GOT3 (cell line): ENCODE measurements around the gene PDLIM7.
"Not testable (repeated sequence)": the region's sequence is repeated elsewhere in the genome, so short reads cannot be mapped to it uniquely, and the experiment has no call there.

Experiments used
- DNase-seq: peaks from one replicate; lab custom pipeline; 2025; ENCODE audit warnings: mixed read lengths; lab: John Stamatoyannopoulos, UW

Gene PDLIM7

DNA sequence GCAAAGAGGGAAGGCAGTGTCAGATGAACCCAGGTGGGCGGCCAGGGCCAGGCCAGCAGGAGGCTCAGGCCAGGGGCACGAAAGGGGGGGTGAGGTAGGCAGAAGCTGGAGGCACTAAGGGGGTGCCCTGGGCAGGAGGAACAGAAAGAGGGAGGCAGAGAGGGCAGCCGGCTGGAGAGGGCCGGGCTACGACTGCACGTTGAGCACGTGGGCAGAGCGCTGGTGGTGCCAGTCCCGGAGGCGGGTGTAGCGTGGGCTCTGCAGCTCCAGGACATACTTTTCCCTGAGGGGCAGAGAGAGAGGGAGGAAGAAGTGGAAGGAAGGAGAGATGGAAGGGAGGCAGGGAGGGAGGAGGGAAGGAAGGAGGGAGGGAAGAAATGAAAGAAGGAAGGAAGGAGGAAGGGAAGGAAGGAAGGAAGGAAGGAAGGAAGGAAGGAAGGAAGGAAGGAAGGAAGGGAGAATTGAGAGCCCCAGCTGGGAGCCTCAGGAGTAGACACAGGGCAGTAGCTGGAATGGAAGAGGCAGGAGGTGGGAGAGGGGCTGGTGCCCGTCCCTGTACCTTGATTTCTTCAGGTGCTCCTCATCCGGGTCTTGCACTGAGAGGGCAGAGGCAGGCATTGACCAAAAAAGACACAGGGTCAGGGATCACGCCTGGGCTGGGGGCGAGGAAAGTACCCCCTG, 7.0 kb downstream of the PDLIM7 start:
- no peak for DNase-seq

DNA sequence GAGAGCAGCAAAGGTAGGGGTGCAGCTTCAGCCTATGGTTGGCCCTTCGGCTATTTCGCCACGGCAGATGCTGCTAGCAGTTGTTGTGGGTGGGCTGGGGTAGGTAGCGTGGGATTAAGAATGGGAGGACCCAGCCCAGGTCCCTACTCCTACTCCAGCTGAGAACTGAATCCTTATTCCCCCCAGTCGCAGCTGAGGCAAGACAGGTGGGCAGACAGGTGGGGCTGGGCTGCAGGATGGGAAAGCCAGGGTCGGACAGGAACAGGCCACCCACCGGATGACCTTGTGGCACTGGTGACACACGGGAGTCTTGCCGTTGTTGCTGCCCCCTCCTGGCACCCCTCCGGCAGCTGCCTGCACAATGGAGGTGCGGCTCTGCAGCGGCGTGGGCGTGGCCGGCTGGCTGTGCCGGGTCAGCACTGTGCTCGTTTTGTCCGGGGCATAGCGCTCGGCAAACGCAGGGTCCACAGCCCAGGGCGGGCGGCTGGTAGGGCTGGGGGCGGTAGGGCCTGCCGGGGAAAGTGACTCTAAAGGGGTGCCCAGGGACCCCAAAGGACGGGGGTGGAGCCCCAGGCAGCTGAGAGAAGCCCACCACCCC, 8.2 kb downstream of the PDLIM7 start:
- no peak for DNase-seq

DNA sequence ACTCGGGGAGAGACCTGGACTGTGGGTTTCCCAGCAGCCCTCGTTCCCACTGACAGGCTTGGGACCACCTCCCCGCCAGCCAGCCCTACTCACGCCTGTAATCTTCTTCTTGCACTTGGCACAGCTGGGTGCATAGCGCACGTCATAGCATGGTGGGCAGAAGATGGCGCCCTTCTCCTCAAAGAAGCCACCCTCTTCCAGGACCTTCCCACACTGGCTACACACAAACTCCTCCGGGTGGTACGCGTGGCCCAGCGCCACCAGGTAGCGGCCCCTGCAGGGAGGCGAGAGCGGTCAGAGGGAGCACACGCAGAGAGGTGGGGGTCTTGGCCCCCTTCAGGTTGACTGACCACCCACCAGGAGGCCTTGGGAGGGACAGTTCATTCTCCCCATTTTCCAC, 9.4 kb downstream of the PDLIM7 start:
- DNase-seq = no peak

GRCh38 chr5:177487144-177487543, 10.3 kb downstream of the PDLIM7 start:
- DNase-seq = no peak

DNA sequence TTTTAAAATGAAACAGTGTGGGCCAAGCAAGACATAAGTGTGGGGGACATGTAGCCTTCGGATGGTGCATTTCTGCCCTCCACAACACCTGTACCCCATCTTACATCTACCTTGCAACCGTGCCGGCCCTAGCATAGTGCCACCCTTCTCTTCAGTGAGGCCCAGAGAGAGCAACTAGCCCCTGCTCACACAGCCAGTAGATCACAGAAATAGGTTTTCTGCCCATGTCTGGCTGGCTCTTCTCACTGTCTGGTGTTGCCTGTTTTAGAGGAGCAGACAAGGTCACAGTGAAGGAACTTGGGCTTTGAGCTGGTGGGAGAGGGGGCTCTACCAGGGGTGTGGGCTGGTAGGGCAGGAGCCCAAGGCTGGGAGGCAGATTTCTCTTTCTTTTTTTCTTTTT, 11.1 kb downstream of the PDLIM7 start:
- no peak for DNase-seq

GRCh38 chr5:177485753-177486152, 11.7 kb downstream of the PDLIM7 start:
- not testable (repeated sequence) for DNase-seq

DNA sequence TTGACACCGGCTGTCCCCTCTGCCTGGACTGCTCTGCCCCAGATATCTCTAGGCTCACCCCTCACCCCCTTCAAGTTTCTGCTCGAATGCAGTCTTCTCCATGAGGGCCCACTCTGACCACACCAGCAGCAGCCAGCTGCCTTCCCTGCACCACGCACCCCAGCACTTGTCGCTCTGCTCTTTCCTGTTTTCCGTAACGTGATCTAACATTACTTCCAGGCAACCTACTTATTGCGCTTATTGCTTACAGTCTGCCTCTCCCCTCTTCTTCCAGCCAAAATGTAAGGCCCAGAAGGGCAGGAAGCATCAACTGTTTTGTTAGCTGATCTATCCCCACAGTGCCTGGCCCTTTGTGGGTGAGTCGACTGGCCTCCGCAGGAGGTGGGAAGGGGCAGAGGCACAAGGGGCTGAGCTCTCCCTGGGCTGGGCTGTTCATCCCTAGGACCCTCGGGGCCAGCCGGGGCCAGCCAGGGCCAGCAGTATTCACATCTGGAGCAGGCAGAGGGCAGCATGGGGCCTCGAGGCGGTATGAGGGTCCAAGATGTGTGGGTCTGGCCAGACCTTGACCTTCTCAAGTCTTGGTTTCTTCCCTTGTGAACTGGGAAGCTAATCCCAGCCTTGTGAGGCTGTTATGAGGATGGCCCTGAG, 12.4 kb downstream of the PDLIM7 start:
- no peak for DNase-seq

DNA sequence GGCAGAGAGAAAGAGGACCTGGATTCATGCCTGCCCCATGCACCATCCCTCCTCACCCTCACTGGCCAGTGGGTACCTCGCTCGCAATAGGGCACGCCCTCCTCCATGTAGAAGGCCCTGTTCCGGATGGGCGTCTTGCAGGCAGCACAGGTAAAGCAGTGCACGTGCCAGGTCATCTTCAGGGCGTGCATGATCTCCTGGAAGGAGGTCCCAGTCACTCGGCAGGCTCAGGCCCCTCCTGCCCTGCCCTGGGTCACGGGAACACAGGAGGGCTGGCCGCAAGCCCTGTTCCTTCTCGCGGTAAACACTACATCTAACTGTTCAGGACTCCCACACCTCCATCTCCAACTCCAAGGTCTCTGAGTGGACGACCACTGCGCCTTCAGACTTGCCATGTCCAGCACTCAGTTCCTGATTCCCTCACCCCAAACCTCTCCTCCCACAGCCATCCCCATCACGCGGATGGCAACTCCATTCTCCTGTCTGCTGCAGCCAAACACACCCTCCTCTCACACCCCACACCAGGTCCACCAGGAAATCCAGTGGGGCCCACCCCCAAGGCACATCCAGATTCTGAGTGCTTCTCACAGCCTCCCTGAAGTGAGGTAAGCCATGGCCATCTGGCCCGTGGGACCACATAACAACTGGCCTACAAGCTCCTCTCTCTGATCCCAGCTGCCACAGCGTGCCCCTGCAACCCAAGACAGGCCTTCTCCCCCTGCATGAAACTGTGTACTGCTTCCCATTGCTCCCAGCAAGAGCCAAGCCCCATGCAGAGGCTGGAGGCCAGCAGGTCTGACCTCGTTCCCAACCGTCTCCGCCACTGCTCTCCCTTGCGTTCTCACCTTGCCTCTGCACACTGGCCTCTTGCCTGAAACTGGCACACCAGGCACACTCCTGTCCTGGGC, 13.2 kb downstream of the PDLIM7 start:
- no peak for DNase-seq

GRCh38 chr5:177483042-177483441, 14.4 kb downstream of the PDLIM7 start:
- DNase-seq = no peak

- DNase-seq = no peak
Observed at GRCh38 chr5:177482359-177482795, 15.0 kb downstream of the PDLIM7 start.

GRCh38 chr5:177479774-177480173, 17.6 kb downstream of the PDLIM7 start:
- DNase-seq = no peak

GRCh38 chr5:177478711-177479646, 18.4 kb downstream of the PDLIM7 start:
- no peak for DNase-seq

DNA sequence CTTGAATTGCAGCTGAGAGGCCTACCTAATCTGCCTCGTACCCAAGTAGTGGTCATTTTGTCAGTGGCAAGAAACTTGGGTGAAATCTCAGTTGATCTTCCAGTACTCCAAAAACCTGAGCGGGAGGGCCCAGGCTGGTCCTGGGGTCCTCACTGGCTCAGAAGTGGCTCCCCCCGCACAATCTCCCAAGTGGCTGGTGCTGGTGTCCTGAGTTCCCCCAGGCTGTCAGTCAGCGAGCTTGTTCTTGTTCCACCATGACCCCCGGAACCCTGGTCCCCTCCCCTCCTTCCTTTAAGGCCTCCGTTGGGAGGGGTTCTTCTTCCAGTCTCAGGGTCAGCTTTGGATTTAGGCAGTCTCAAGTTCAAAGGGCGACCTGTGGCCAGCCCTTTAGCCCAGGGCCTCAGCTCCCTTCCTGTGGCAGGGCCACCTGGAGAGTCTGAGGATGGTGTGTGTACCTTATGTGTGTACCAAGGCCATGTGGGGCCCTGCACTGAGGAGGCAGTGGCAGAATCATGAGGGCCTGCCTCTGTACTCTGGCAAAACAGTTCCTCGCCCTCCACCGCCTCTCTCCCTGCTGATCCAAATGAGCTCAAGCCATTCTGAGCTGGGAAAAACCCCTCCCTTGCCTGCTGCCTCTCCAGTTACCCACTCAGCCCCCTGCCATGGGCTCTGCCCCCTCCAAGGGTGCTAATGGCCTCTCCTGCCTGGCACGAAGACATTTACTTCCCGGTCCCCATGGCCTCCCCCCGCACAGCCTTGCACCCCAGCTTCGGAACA, 19.5 kb downstream of the PDLIM7 start:
- DNase-seq = no peak

DNA sequence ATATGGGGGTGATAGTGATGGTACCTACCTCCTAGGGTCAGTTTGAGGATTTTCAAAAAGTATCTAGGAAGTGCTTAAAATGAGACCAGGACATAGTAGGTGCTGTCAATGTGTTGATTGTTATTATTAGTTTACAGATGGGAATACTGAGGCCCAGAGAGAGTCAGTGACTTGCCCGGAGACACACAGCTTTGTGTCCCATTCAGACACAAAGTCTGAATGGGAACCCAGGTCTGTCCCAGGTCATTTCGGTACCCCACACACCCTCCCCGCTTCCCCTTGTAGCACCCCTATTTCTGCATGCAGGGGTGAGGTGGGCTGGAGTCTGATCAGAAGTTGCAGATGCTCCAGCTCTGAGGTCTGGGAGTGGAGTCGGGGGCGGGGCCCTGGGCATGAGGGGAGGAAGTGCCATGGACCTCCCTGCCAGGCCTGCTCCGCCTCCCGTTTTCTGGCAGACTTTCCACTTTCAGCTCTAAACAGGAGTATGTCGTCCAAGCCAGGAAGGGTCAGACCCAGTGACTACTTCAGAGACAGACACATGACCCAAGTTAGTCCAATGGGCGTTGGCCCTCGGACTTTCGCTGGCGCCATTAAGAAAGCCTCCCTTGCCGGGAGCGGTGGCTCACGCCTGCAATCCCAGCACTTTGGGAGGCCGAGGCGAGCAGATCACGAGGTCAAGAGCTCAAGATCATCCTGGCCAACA, 20.7 kb downstream of the PDLIM7 start:
- DNase-seq = peak; percentile 64

GRCh38 chr5:177475563-177476427, 21.6 kb downstream of the PDLIM7 start:
- no peak for DNase-seq

DNA sequence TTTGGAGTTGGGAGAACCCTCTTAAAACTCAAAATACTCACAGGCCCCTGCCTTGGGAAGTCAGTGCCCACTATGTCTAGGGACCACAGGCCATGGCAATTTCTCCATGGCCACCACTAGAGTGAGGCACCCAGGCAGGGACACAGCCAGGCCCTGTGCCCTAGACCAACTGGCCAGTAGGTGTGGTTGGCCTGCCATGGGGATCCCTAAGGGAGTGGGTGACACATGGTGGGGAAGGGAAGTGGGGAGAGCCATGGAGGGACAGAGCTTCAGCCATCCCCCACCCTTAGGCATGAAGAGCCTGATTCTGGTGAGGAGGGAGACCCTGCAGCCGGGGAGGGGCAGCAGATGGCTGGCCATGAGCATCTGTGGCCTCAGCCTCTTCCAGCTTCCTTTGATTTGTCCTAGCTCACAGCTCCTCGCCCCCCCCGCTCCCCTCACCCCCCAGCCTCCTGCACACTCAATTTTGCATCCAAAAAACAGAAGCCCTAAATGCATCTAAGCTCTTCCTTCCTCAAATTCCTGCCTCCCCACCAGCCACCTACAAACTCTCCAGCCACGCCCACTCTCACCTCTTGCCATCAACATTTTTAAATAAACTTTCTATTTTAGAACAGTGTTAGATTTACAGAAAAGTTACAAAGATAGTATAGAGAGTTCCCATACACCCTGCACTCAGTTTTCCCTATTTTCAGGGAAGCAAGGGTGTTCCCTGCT, 22.4 kb downstream of the PDLIM7 start:
- no peak for DNase-seq

GRCh38 chr5:177474002-177474476, 23.4 kb downstream of the PDLIM7 start:
- DNase-seq = no peak

GRCh38 chr5:177473443-177474001, 23.9 kb downstream of the PDLIM7 start, which contains the start of gene DBN1:
DBN1 (minus strand) TSS chr5:177473634; CDS start chr5:177473521, 113 bp downstream.
- DNase-seq = no peak
